Smooth muscle cell (in vitro differentiated cells): Measurements from ENCODE around the gene CDYL. TPM values are rescaled to one million over a fixed set of nuclear protein-coding genes. Genes with fewer than 3 reads are reported as not detected.
A peak's percentile ranks its signal among the peaks of the same experiment; 100 is the strongest.

Source experiments
- DNase-seq: peaks from one replicate; lab custom pipeline; 2025; ENCODE audit not compliant: unreplicated experiment; lab: John Stamatoyannopoulos, UW
- H2AFZ ChIP-seq: fragments of 200-600 bp; sonication (generic); 2 replicates; pipeline ENCODE4 v1.6.0; 2016; ENCODE audit warnings: antibody characterized with exemption, low read depth, mild to moderate bottlenecking
- H3F3A ChIP-seq: fragments of 200-600 bp; sonication (generic); 2 replicates; pipeline ENCODE4 v1.6.0; 2017; ENCODE audit warnings: antibody characterized with exemption, low read depth
- H3K27ac ChIP-seq: fragments of 200-600 bp; sonication (generic); 2 replicates; pipeline ENCODE4 v1.5.1; 2016; ENCODE audit warnings: low read depth, mild to moderate bottlenecking
- H3K27me3 ChIP-seq: fragments of 200-600 bp; sonication (generic); 2 replicates; pipeline ENCODE4 v1.6.1; 2016; ENCODE audit warnings: low read depth, mild to moderate bottlenecking
- H3K36me3 ChIP-seq: fragments of 200-600 bp; sonication (generic); 2 replicates; pipeline ENCODE4 v1.5.1; 2016; ENCODE audit warnings: low read depth
- H3K4me1 ChIP-seq: fragments of 200-600 bp; sonication (generic); 2 replicates; pipeline ENCODE4 v1.5.1; 2016; ENCODE audit warnings: low read depth
- H3K4me2 ChIP-seq: fragments of 200-600 bp; sonication (generic); 2 replicates; pipeline ENCODE4 v1.6.0; 2016; ENCODE audit warnings: mild to moderate bottlenecking
- H3K4me3 ChIP-seq: fragments of 200-600 bp; sonication (generic); 2 replicates; pipeline ENCODE4 v1.5.1; 2016; ENCODE audit warnings: mild to moderate bottlenecking
- H3K79me2 ChIP-seq: fragments of 200-600 bp; sonication (generic); 2 replicates; pipeline ENCODE4 v1.6.0; 2016; ENCODE audit warnings: low read depth, mild to moderate bottlenecking
- H3K9ac ChIP-seq: fragments of 200-600 bp; sonication (generic); 2 replicates; pipeline ENCODE4 v1.6.0; 2016; ENCODE audit warnings: low read depth
- H3K9me3 ChIP-seq: fragments of 200-600 bp; sonication (generic); replicated peaks from 2 replicates; pipeline ENCODE4 v1.5.1; 2016; ENCODE audit warnings: low read depth
- H4K20me1 ChIP-seq: fragments of 200-600 bp; sonication (generic); 2 replicates; pipeline ENCODE4 v1.6.0; 2016; ENCODE audit warnings: low read depth
- WGBS: methylation state at CpG from one replicate; pipeline ENCODE4 v1.1.7; 2016; ENCODE audit warnings: low lambda C conversion rate; 5-methylcytosine and 5-hydroxymethylcytosine counted together
- polyA plus RNA-seq: library from polyadenylated mRNA; unstranded; fragments of >200 nt; fragmentation: Nextera tagmentation; extraction: Ambion mirVana; gene quantifications from 2 replicates; pipeline ENCODE4 v1.2.1, GENCODE V29; 2016
- total RNA-seq: library from RNA; depleted of rRNA; stranded (reverse); fragments of >200 nt; gene quantifications from 2 replicates; pipeline ENCODE4 v1.2.3, GENCODE V29; 2014
- TF ChIP-seq, protein P1 (sequence below): fragments of 200-600 bp; sonication (generic); IDR thresholded peaks from 2 replicates; pipeline ENCODE4 v1.5.1; 2017; ENCODE audit warnings: borderline replicate concordance, mild to moderate bottlenecking, antibody characterized with exemption; ENCODE audit not compliant: insufficient read depth, poor library complexity, severe bottlenecking

The CDYL gene
- total and polyA plus RNA-seq, 2 experiments from 2014 or later: 28.7 to 34.5 TPM

GRCh38 chr6:4805553-4806336, 29.5 kb downstream of the CDYL start:
- Histone ChIP-seq H4K20me1 (peaks cover 95% of the 10 kb centered on the region), H3K9me3 (no peaks in the 10 kb centered on the region), H3K79me2 (peaks cover 93% of the 10 kb centered on the region), H3K27me3 (no peaks in the 10 kb centered on the region), H3K4me3 (no peak overlapping the region), H3K9ac (no peak overlapping the region), H3K4me1 (peaks cover 20% of the 10 kb centered on the region), H2AFZ (no peak overlapping the region), H3K36me3 (no peaks in the 10 kb centered on the region), H3F3A (peaks cover 5% of the 10 kb centered on the region), H3K27ac (peak overlapping the region; percentile 78), H3K4me2 (no peak overlapping the region)
- TF ChIP-seq, protein P1, sequence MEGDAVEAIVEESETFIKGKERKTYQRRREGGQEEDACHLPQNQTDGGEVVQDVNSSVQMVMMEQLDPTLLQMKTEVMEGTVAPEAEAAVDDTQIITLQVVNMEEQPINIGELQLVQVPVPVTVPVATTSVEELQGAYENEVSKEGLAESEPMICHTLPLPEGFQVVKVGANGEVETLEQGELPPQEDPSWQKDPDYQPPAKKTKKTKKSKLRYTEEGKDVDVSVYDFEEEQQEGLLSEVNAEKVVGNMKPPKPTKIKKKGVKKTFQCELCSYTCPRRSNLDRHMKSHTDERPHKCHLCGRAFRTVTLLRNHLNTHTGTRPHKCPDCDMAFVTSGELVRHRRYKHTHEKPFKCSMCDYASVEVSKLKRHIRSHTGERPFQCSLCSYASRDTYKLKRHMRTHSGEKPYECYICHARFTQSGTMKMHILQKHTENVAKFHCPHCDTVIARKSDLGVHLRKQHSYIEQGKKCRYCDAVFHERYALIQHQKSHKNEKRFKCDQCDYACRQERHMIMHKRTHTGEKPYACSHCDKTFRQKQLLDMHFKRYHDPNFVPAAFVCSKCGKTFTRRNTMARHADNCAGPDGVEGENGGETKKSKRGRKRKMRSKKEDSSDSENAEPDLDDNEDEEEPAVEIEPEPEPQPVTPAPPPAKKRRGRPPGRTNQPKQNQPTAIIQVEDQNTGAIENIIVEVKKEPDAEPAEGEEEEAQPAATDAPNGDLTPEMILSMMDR: peak; percentile 44
- no peak for DNase-seq
- WGBS: 79% methylated on average over 18 of the region's 18 CpGs

DNA sequence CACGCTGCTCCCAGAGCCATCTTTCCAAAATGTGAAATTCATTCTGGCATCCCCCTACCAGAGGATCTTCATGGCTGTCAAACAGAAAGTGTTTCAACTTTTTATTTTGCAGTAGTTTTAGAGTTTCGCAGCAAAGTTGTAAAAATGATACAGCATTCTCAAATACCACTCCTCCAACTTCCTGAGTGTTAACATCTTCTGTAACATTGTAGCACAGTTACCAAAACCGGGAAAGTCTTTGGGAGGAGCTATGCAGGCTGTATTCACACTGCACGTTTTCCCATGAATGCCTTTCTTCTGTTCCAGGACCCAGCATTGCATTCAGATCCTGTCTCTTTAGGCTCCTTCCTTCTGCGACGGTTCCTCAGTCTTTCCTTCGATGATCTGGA, 30.1 kb downstream of the CDYL start:
- peaks cover 20% of the 10 kb centered on the region for H3K4me1 ChIP-seq
- no peak for DNase-seq
- peak overlapping the region; percentile 37 for H3K27ac ChIP-seq
- H3K79me2 ChIP-seq: peaks cover 93% of the 10 kb centered on the region
- no peak overlapping the region for H3K4me3 ChIP-seq
- no peak overlapping the region for H2AFZ ChIP-seq
- H3K27me3 ChIP-seq: no peaks in the 10 kb centered on the region
- TF ChIP-seq, protein P1: no peak
- H3K4me2 ChIP-seq: no peak overlapping the region
- peaks cover 5% of the 10 kb centered on the region for H3F3A ChIP-seq
- H3K36me3 ChIP-seq: no peaks in the 10 kb centered on the region
- H3K9me3 ChIP-seq: no peaks in the 10 kb centered on the region
- no peak overlapping the region for H3K9ac ChIP-seq
- 72% methylated on average over 7 of the region's 7 CpGs for WGBS
- H4K20me1 ChIP-seq: peaks cover 95% of the 10 kb centered on the region

DNA sequence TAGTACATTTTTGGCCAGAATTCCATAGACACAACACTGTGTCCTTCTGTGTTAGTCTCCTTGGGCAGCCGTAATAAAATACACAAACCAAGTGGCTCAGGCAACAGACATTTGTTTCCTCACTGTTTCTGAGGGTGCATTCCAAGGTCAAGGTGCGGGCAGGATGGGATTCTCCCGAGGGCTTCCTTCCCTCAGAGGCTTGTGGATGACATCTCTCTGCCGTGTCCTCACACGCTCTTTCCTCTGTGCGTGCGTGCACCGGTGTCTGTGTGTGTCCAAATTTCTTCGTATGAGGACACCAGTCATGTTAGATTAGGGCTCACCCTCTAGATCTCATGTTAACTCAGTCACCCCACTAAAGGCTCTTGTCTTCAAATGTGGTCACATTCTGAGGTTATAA, 30.6 kb downstream of the CDYL start:
- H4K20me1 ChIP-seq: peaks cover 95% of the 10 kb centered on the region
- peaks cover 93% of the 10 kb centered on the region for H3K79me2 ChIP-seq
- H3K36me3 ChIP-seq: no peaks in the 10 kb centered on the region
- no peak for DNase-seq
- no peaks in the 10 kb centered on the region for H3K27me3 ChIP-seq
- TF ChIP-seq, protein P1: no peak
- H3K9ac ChIP-seq: no peak overlapping the region
- H3K27ac ChIP-seq: peak overlapping the region; percentile 37
- 76% methylated on average over 9 of the region's 9 CpGs for WGBS
- peaks cover 20% of the 10 kb centered on the region for H3K4me1 ChIP-seq
- no peak overlapping the region for H2AFZ ChIP-seq
- H3K9me3 ChIP-seq: no peaks in the 10 kb centered on the region
- no peak overlapping the region for H3K4me2 ChIP-seq
- no peak overlapping the region for H3K4me3 ChIP-seq
- H3F3A ChIP-seq: peaks cover 6% of the 10 kb centered on the region

- H3K4me1 ChIP-seq: peaks cover 20% of the 10 kb centered on the region
- no peaks in the 10 kb centered on the region for H3K27me3 ChIP-seq
- peaks cover 95% of the 10 kb centered on the region for H4K20me1 ChIP-seq
- no peaks in the 10 kb centered on the region for H3K36me3 ChIP-seq
- peak overlapping the region; percentile 95 for H3K27ac ChIP-seq
- H3K4me3 ChIP-seq: no peak overlapping the region
- H3F3A ChIP-seq: peaks cover 11% of the 10 kb centered on the region
- H3K79me2 ChIP-seq: peaks cover 93% of the 10 kb centered on the region
- no peaks in the 10 kb centered on the region for H3K9me3 ChIP-seq
- H2AFZ ChIP-seq: no peak overlapping the region
- no peak for DNase-seq
- H3K4me2 ChIP-seq: no peak overlapping the region
- no peak overlapping the region for H3K9ac ChIP-seq
- TF ChIP-seq, protein P1: no peak
- 91% methylated on average over 6 of the region's 6 CpGs for WGBS
Observed at GRCh38 chr6:4808396-4808795, 32.2 kb downstream of the CDYL start.
